Spleen (tissue), 11 donors: ENCODE measurements around the gene TBC1D8. TPM values are rescaled to one million over a fixed set of nuclear protein-coding genes. Genes with fewer than 3 reads are reported as not detected.

Experiments
- DNase-seq: peaks from one replicate; pipeline ENCODE4 v3.0.0-alpha.2; 2020
- H3K27ac ChIP-seq, 8 donors: fragments of 200-600 bp; sonication (generic) in 7 of 8; 1 replicate in 4 of 8; 2 replicates in 4 of 8; pipeline versions ENCODE4 v1.5.0 to v1.8.0; 2016 to 2021; ENCODE audit warnings: inconsistent platforms in 4 of 8, mild to moderate bottlenecking in 4 of 8, moderate library complexity in 1 of 8
- H3K27me3 ChIP-seq, 7 donors: fragments of 200-600 bp; sonication (generic) in 6 of 7; replicated peaks in 1 of 7; 1 replicate in 4 of 7; 2 replicates in 3 of 7; pipeline versions ENCODE4 v1.5.0 to v1.8.0; 2016 to 2021; ENCODE audit warnings: inconsistent platforms in 3 of 7, mild to moderate bottlenecking in 1 of 7
- H3K36me3 ChIP-seq, 6 donors: fragments of 200-600 bp; sonication (generic) in 5 of 6; 1 replicate in 4 of 6; 2 replicates in 2 of 6; pipeline versions ENCODE4 v1.5.0 to v1.8.0; 2016 to 2021; ENCODE audit warnings: inconsistent platforms in 2 of 6
- H3K4me1 ChIP-seq, 6 donors: fragments of 200-600 bp; sonication (generic) in 5 of 6; 1 replicate in 3 of 6; 2 replicates in 3 of 6; pipeline versions ENCODE4 v1.5.0 to v1.8.0; 2016 to 2021; ENCODE audit warnings: inconsistent platforms in 3 of 6
- H3K4me3 ChIP-seq, 8 donors: fragments of 200-600 bp; sonication (generic) in 7 of 8; 1 replicate in 4 of 8; 2 replicates in 4 of 8; pipeline versions ENCODE4 v1.5.0 to v1.8.0; 2016 to 2021; ENCODE audit warnings: inconsistent platforms in 4 of 8, mild to moderate bottlenecking in 4 of 8, moderate library complexity in 2 of 8
- H3K9me3 ChIP-seq, 8 donors: fragments of 200-600 bp; sonication (generic) in 7 of 8; 1 replicate in 4 of 8; 2 replicates in 4 of 8; pipeline versions ENCODE4 v1.5.0 to v1.8.0; 2016 to 2021; ENCODE audit warnings: inconsistent platforms in 4 of 8
- CTCF ChIP-seq, 11 experiments: fragments of 200-600 bp in 7 of 11; fragments of 450-650 bp in 4 of 11; sonication (generic) in 4 of 11; IDR thresholded peaks in 8 of 11; conservative IDR thresholded peaks in 3 of 11; 1 replicate in 7 of 11; 2 replicates in 4 of 11; pipeline versions ENCODE4 v1.4.0 to v1.8.0; 2016 to 2021; ENCODE audit warnings: antibody characterized with exemption in 11 of 11, inconsistent platforms in 4 of 11, mild to moderate bottlenecking in 1 of 11
- POLR2A ChIP-seq, 3 donors: fragments of 450-650 bp; IDR thresholded peaks; one replicate each; pipeline ENCODE4 v1.5.1; 2017; ENCODE audit warnings: antibody characterized with exemption in 3 of 3, mild to moderate bottlenecking in 1 of 3
- POLR2AphosphoS5 ChIP-seq, 3 donors: sonication (generic); formaldehyde crosslinking; IDR thresholded peaks; one replicate each; pipeline ENCODE4 v1.5.1; 2017; ENCODE audit warnings: antibody characterized with exemption in 3 of 3
- WGBS, 5 donors: extraction: QIAGEN DNeasy Blood & Tissue Kit in 3 of 5; methylation state at CpG; one replicate each; pipeline versions ENCODE4 v1.1.5 to v1.1.7; 2013 to 2018; 5-methylcytosine and 5-hydroxymethylcytosine counted together
- intact Hi-C: fragments of 100-400 bp; cut with DNase I; formaldehyde crosslinking; loops from one replicate; pipeline ENCODE4 v1.15.0; 2023; ENCODE audit warnings: low total_unique reads
- polyA plus RNA-seq, 3 donors: library from polyadenylated mRNA; stranded (reverse); fragments of 200-250 nt; gene quantifications; one replicate each; pipeline ENCODE4 v1.2.1, GENCODE V29; 2013
- total RNA-seq, 7 donors: library from RNA; depleted of rRNA in 3 of 7; stranded (reverse); fragments of >200 nt in 3 of 7; fragmentation: NEBNext Ultra II Directional in 4 of 7; extraction: Animal tissue kit (Norgen Biotek cat#: 25700) in 4 of 7; gene quantifications; one replicate each; pipeline versions ENCODE4 v1.1.0 to v1.2.1, GENCODE V29; 2016 to 2021
- donor health status: healthy with polysubstance abuse.
- donor health status: DM: no; HTN: no; CAD: no; lungs with moderate emphysema.
- donor health status: DM: no; HTN: no; CAD: no.
- donor health status: Bipolar disorder and iron deficiency.
- donor health status: healthy.
- donor health status: DM: no; HTN: no; CAD: no.
- donor health status: DM: yes; HTN: yes; CAD: no.

The TBC1D8 gene
- total and polyA plus RNA-seq, 10 donors = 7.2 to 104 (median 40.5) TPM

- 82 to 87% (median 86%) methylated on average over 10 of the region's 10 CpGs for WGBS, 5 donors
Measured at GRCh38 chr2:101011152-101011551, 140.0 kb downstream of the TBC1D8 start.

GRCh38 chr2:101007415-101008345 lies 143.5 kb downstream of the TBC1D8 start:
- no peak overlapping the region for H3K4me3 ChIP-seq
- H3K27me3 ChIP-seq = no peaks in the 10 kb centered on the region
- WGBS, 5 donors = 80 to 94% (median 87%) methylated on average over 11 of the region's 11 CpGs
- no peaks in the 10 kb centered on the region for H3K9me3 ChIP-seq
- peaks cover 11 to 72% (median 42%) of the 10 kb centered on the region in 6 donors for H3K4me1 ChIP-seq
- intact Hi-C loops = no loop called here
- DNase-seq = no peak
- H3K27ac ChIP-seq = no peak overlapping the region
- TF ChIP-seq CTCF (IDR thresholded peaks at IDR 0.05 in 8 of 11, conservative IDR thresholded peaks at IDR 0.05 in 3 of 11) (no peak), POLR2AphosphoS5 (IDR thresholded peaks at IDR 0.05) (peak in 2 of 3 donors; percentile 28 to 50)
- H3K36me3 ChIP-seq = peaks cover 0 to 92% (median 81%) of the 10 kb centered on the region in 6 donors

More at GRCh38 chr2:101011152-101011551, 140.0 kb downstream of the TBC1D8 start:
- TF ChIP-seq POLR2A (IDR thresholded peaks at IDR 0.05) = no peak
- TF ChIP-seq POLR2AphosphoS5 (IDR thresholded peaks at IDR 0.05) = no peak
- peaks cover 0 to 89% (median 64%) of the 10 kb centered on the region in 6 donors for H3K36me3 ChIP-seq
- intact Hi-C loops = loop anchor here (10.0 kb wide), 1 partner anchor 194 kb away; no protein-coding TSS in a partner anchor
- H3K4me3 ChIP-seq = no peak overlapping the region
- H3K27ac ChIP-seq = no peak overlapping the region
- H3K4me1 ChIP-seq = peaks cover 0 to 44% (median 11%) of the 10 kb centered on the region in 6 donors
- DNase-seq = no peak
- H3K27me3 ChIP-seq = no peaks in the 10 kb centered on the region
- H3K9me3 ChIP-seq = no peaks in the 10 kb centered on the region

- no peak for TF ChIP-seq POLR2A (IDR thresholded peaks at IDR 0.05)
- no peak for TF ChIP-seq POLR2AphosphoS5 (IDR thresholded peaks at IDR 0.05)
- no peak for TF ChIP-seq CTCF (IDR thresholded peaks at IDR 0.05 in 8 of 11, conservative IDR thresholded peaks at IDR 0.05 in 3 of 11)
- H3K4me1 ChIP-seq = peaks cover 12 to 69% (median 45%) of the 10 kb centered on the region in 6 donors
- 77 to 83% (median 81%) methylated on average over 4 of the region's 4 CpGs for WGBS, 5 donors
- no peak for DNase-seq
- no peaks in the 10 kb centered on the region for H3K9me3 ChIP-seq
- intact Hi-C loops = no loop called here
- H3K27me3 ChIP-seq = no peaks in the 10 kb centered on the region
- peaks cover 0 to 81% (median 75%) of the 10 kb centered on the region in 6 donors for H3K36me3 ChIP-seq
- H3K4me3 ChIP-seq = no peak overlapping the region
- no peak overlapping the region for H3K27ac ChIP-seq
Measured at GRCh38 chr2:101006065-101006715, 145.0 kb downstream of the TBC1D8 start.

DNA sequence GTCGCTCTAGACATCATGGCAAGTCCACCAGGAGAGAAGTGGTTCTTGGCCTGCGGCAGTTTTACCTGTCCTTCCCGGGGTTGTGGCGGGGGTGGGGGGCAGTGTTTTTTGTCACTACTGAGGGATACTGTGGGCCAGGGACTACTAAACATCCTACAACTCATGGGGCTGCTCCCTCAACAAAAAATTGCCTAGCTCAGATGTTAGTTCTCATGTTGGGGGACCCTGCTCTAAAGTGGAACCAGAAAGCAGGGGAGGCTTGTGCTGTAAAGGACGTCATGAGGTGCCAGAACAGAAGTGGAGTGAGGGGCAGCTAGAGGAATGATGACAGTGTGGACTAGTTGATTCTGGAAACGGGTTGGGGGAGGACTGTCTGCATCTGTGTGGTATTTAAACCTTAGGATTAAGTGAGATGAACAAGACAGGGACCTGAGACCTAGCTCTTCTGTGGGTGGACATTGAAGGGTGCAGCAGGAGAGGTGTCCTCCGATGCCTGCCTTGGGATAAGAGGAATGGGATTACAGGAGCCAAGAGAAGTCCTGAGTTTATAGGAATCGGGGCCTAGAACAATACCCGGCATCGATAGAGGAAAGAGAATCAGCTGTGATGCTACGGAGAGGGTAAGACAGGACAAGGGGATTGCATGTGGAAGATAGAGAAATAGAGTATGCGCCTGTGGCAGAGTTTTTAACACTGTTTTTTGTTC lies 146.4 kb downstream of the TBC1D8 start:
- Histone ChIP-seq H3K4me3 (no peak overlapping the region), H3K27me3 (no peaks in the 10 kb centered on the region), H3K9me3 (no peaks in the 10 kb centered on the region), H3K4me1 (peaks cover 12 to 67% (median 45%) of the 10 kb centered on the region in 6 donors), H3K36me3 (peaks cover 0 to 67% (median 61%) of the 10 kb centered on the region in 6 donors), H3K27ac (peak overlapping the region in 2 of 8 donors; percentile 16 to 91)
- TF ChIP-seq CTCF (IDR thresholded peaks at IDR 0.05 in 8 of 11, conservative IDR thresholded peaks at IDR 0.05 in 3 of 11) = no peak
- TF ChIP-seq POLR2AphosphoS5 (IDR thresholded peaks at IDR 0.05) = no peak
- no peak for TF ChIP-seq POLR2A (IDR thresholded peaks at IDR 0.05)
- DNase-seq = no peak
- 88 to 93% (median 89%) methylated on average over 11 to 12 of the region's 12 CpGs for whole genome bisulfite sequencing, 5 donors
- intact Hi-C loops = no loop called here
